Thoracic aorta (tissue), 2 donors: ENCODE measurements around the gene PLEKHA5. TPM values are rescaled to one million over a fixed set of nuclear protein-coding genes. Genes with fewer than 3 reads are reported as not detected.

Source experiments
- ATAC-seq: fragments of 150-250 bp; one replicate; pipeline ENCODE4 v1.8.0; 2017; ENCODE audit warnings: low read depth; ENCODE audit not compliant: insufficient number of reproducible peaks, low FRiP score
- DNase-seq: peaks from one replicate; pipeline ENCODE4 v3.0.0-alpha.2; 2020; ENCODE audit warnings: low spot score
- H3K27ac ChIP-seq, 2 donors: fragments of 200-600 bp; sonication (generic); 1 replicate in 1 of 2; 2 replicates in 1 of 2; pipeline ENCODE4 v1.5.1; 2016; ENCODE audit warnings: mild to moderate bottlenecking in 2 of 2, moderate library complexity in 2 of 2
- H3K27me3 ChIP-seq: fragments of 200-600 bp; sonication (generic); replicated peaks from 2 replicates; pipeline ENCODE4 v1.6.0; 2016; ENCODE audit warnings: mild to moderate bottlenecking; ENCODE audit not compliant: insufficient read depth
- H3K36me3 ChIP-seq: fragments of 200-600 bp; sonication (generic); one replicate; pipeline ENCODE4 v1.5.1; 2016
- H3K4me1 ChIP-seq, 2 donors: fragments of 200-600 bp; sonication (generic); 1 replicate in 1 of 2; 2 replicates in 1 of 2; pipeline versions ENCODE4 v1.5.1 to v1.6.0; 2016; ENCODE audit warnings: low read depth in 2 of 2, mild to moderate bottlenecking in 1 of 2; ENCODE audit not compliant: control insufficient read depth in 1 of 2
- H3K4me3 ChIP-seq: fragments of 200-600 bp; sonication (generic); 2 replicates; pipeline ENCODE4 v1.5.1; 2016; ENCODE audit warnings: mild to moderate bottlenecking
- H3K9me3 ChIP-seq: fragments of 200-600 bp; sonication (generic); 2 replicates; pipeline ENCODE4 v1.5.1; 2016
- CTCF ChIP-seq: fragments of 200-600 bp; sonication (generic); IDR thresholded peaks from one replicate; pipeline ENCODE4 v1.5.1; 2019; ENCODE audit warnings: antibody characterized with exemption
- total RNA-seq, 2 donors: library from RNA; depleted of rRNA; stranded (reverse); fragments of >200 nt; gene quantifications; one replicate each; pipeline versions ENCODE4 v1.1.0 to v1.2.3, GENCODE V29; 2016

The PLEKHA5 gene
- total RNA-seq, 2 donors from 2014 or later: 18.4 to 27.7 TPM

- ATAC-seq (no peak), DNase-seq (no peak)
- Histone ChIP-seq H3K9me3 (no peaks in the 10 kb centered on the region), H3K27me3 (no peaks in the 10 kb centered on the region), H3K4me3 (no peak overlapping the region), H3K27ac (no peak overlapping the region), H3K4me1 (peaks cover 1 to 5% of the 10 kb centered on the region in 2 donors), H3K36me3 (no peaks in the 10 kb centered on the region)
- no peak for TF ChIP-seq CTCF
These were observed 152.7 kb downstream of the PLEKHA5 start for GRCh38 chr12:19282133-19282699.

- H3K27ac ChIP-seq: no peak overlapping the region
- ATAC-seq (no peak), DNase-seq (no peak)
- H3K27me3 ChIP-seq: no peaks in the 10 kb centered on the region
- no peak overlapping the region for H3K4me3 ChIP-seq
- H3K4me1 ChIP-seq: peaks cover 2 to 11% of the 10 kb centered on the region in 2 donors
- no peak for TF ChIP-seq CTCF
- no peaks in the 10 kb centered on the region for H3K9me3 ChIP-seq
- H3K36me3 ChIP-seq: no peaks in the 10 kb centered on the region
These were observed 155.1 kb downstream of the PLEKHA5 start for GRCh38 chr12:19284658-19285057.

- DNase-seq (no peak), ATAC-seq (no peak)
- Histone ChIP-seq H3K4me3 (no peak overlapping the region), H3K27me3 (no peaks in the 10 kb centered on the region), H3K4me1 (peaks cover 2 to 11% of the 10 kb centered on the region in 2 donors), H3K9me3 (no peaks in the 10 kb centered on the region), H3K27ac (no peak overlapping the region), H3K36me3 (no peaks in the 10 kb centered on the region)
- TF ChIP-seq CTCF: no peak
These were observed 156.4 kb downstream of the PLEKHA5 start for GRCh38 chr12:19285793-19286448.

- ATAC-seq (no peak), DNase-seq (no peak)
- no peaks in the 10 kb centered on the region for H3K27me3 ChIP-seq
- no peak for TF ChIP-seq CTCF
- peaks cover 2 to 11% of the 10 kb centered on the region in 2 donors for H3K4me1 ChIP-seq
- H3K9me3 ChIP-seq: no peaks in the 10 kb centered on the region
- no peaks in the 10 kb centered on the region for H3K36me3 ChIP-seq
- H3K27ac ChIP-seq: peak overlapping the region; percentile 2 to 15
- H3K4me3 ChIP-seq: no peak overlapping the region
These were observed 157.8 kb downstream of the PLEKHA5 start for GRCh38 chr12:19287302-19287701.

GRCh38 chr12:19288161-19288560 lies 158.6 kb downstream of the PLEKHA5 start:
- peaks cover 2 to 11% of the 10 kb centered on the region in 2 donors for H3K4me1 ChIP-seq
- H3K27ac ChIP-seq: no peak overlapping the region
- no peak overlapping the region for H3K4me3 ChIP-seq
- H3K27me3 ChIP-seq: no peaks in the 10 kb centered on the region
- no peak for ATAC-seq
- DNase-seq: no peak
- H3K36me3 ChIP-seq: no peaks in the 10 kb centered on the region
- no peaks in the 10 kb centered on the region for H3K9me3 ChIP-seq
- no peak for TF ChIP-seq CTCF
